Measurements from ENCODE around the gene SACM1L.
A peak's percentile ranks its signal among the peaks of the same experiment; 100 is the strongest.

SACM1L gene

GRCh38 chr3:45679805-45680204, 9.4 kb upstream of the SACM1L start:
- CTCF ChIA-PET, result no interaction called here
- POLR2A ChIA-PET, result no interaction called here

GRCh38 chr3:45681221-45681620, 8.0 kb upstream of the SACM1L start:
- no peak for DNase-seq (ENCODE audit: extremely low spot score)
- CTCF ChIA-PET, result no interaction called here
- POLR2A ChIA-PET, result no interaction called here

More at GRCh38 chr3:45679805-45680204, 9.4 kb upstream of the SACM1L start:
- TF ChIP-seq FOXK2 (IDR thresholded peaks at IDR 0.05), result no peak
- no peak for TF ChIP-seq PKNOX1 (IDR thresholded peaks at IDR 0.05)
- no peak for TF ChIP-seq L3MBTL2 (conservative IDR thresholded peaks at IDR 0.05)
- TF ChIP-seq FOXA1 (IDR thresholded peaks at IDR 0.05), result no peak
- TF ChIP-seq FOXM1 (IDR thresholded peaks at IDR 0.05; ENCODE audit: borderline replicate concordance), result no peak
- no peak for TF ChIP-seq HDGF (IDR thresholded peaks at IDR 0.05; ENCODE audit: borderline replicate concordance)
- no peak for TF ChIP-seq BHLHE40 (IDR thresholded peaks at IDR 0.05; ENCODE audit: borderline replicate concordance)
- TF ChIP-seq TARDBP (IDR thresholded peaks at IDR 0.05), result no peak
- TF ChIP-seq NFRKB (IDR thresholded peaks at IDR 0.05), result no peak
- TF ChIP-seq ZNF384 (IDR thresholded peaks at IDR 0.05), result no peak
- no peak for TF ChIP-seq ELF4 (IDR thresholded peaks at IDR 0.05)
- TF ChIP-seq CTBP1 (IDR thresholded peaks at IDR 0.05; ENCODE audit: borderline replicate concordance), result no peak
- no peak for TF ChIP-seq LEF1 (IDR thresholded peaks at IDR 0.05; ENCODE audit: borderline replicate concordance)
- no peak for TF ChIP-seq ARNT (IDR thresholded peaks at IDR 0.05)
- DNase-seq (ENCODE audit: extremely low spot score), result no peak

GRCh38 chr3:45681846-45682245, 7.3 kb upstream of the SACM1L start:
- POLR2A ChIA-PET, result no interaction called here
- CTCF ChIA-PET, result no interaction called here
- TF ChIP-seq FOXA1 (IDR thresholded peaks at IDR 0.05) (no peak), HDGF (IDR thresholded peaks at IDR 0.05; ENCODE audit: borderline replicate concordance) (no peak), SP1 (IDR thresholded peaks at IDR 0.05) (no peak), FOXM1 (IDR thresholded peaks at IDR 0.05; ENCODE audit: borderline replicate concordance) (no peak), PKNOX1 (IDR thresholded peaks at IDR 0.05) (no peak), ELF4 (IDR thresholded peaks at IDR 0.05) (no peak), LEF1 (IDR thresholded peaks at IDR 0.05; ENCODE audit: borderline replicate concordance) (no peak)
- no peak for DNase-seq (ENCODE audit: extremely low spot score)

More at GRCh38 chr3:45681221-45681620, 8.0 kb upstream of the SACM1L start:
- TF ChIP-seq CTBP1 (IDR thresholded peaks at IDR 0.05; ENCODE audit: borderline replicate concordance) (no peak), LEF1 (IDR thresholded peaks at IDR 0.05; ENCODE audit: borderline replicate concordance) (no peak)

- DNase-seq (ENCODE audit: extremely low spot score), result no peak
- ChIA-PET POLR2A (no interaction called here), CTCF (no interaction called here)
- TF ChIP-seq HDGF (IDR thresholded peaks at IDR 0.05; ENCODE audit: borderline replicate concordance), result no peak
- TF ChIP-seq TARDBP (IDR thresholded peaks at IDR 0.05), result no peak
- TF ChIP-seq ZNF384 (IDR thresholded peaks at IDR 0.05), result no peak
- no peak for TF ChIP-seq SUZ12 (IDR thresholded peaks at IDR 0.05)
- no peak for TF ChIP-seq LEF1 (IDR thresholded peaks at IDR 0.05; ENCODE audit: borderline replicate concordance)
- TF ChIP-seq ELF4 (IDR thresholded peaks at IDR 0.05), result no peak
- TF ChIP-seq ARNT (IDR thresholded peaks at IDR 0.05), result no peak
- no peak for TF ChIP-seq CTBP1 (IDR thresholded peaks at IDR 0.05; ENCODE audit: borderline replicate concordance)
- no peak for TF ChIP-seq FOXM1 (IDR thresholded peaks at IDR 0.05; ENCODE audit: borderline replicate concordance)
These were observed 6.9 kb upstream of the SACM1L start for GRCh38 chr3:45682311-45682710.

GRCh38 chr3:45682786-45683185, 6.4 kb upstream of the SACM1L start:
- ChIA-PET POLR2A (no interaction called here), CTCF (no interaction called here)
- no peak for DNase-seq (ENCODE audit: extremely low spot score)
- TF ChIP-seq BHLHE40 (IDR thresholded peaks at IDR 0.05; ENCODE audit: borderline replicate concordance), result no peak
- no peak for TF ChIP-seq FOXM1 (IDR thresholded peaks at IDR 0.05; ENCODE audit: borderline replicate concordance)
- TF ChIP-seq PKNOX1 (IDR thresholded peaks at IDR 0.05), result peak; percentile 30

- TF ChIP-seq PKNOX1 (IDR thresholded peaks at IDR 0.05), result no peak
- TF ChIP-seq FOXM1 (IDR thresholded peaks at IDR 0.05; ENCODE audit: borderline replicate concordance), result no peak
- TF ChIP-seq LEF1 (IDR thresholded peaks at IDR 0.05; ENCODE audit: borderline replicate concordance), result no peak
- TF ChIP-seq ELF4 (IDR thresholded peaks at IDR 0.05), result no peak
- TF ChIP-seq FOXA1 (IDR thresholded peaks at IDR 0.05), result no peak
- TF ChIP-seq ARNT (IDR thresholded peaks at IDR 0.05), result no peak
- TF ChIP-seq NFRKB (IDR thresholded peaks at IDR 0.05), result no peak
- no peak for TF ChIP-seq SUZ12 (IDR thresholded peaks at IDR 0.05)
- TF ChIP-seq ZNF384 (IDR thresholded peaks at IDR 0.05), result no peak
- TF ChIP-seq HDGF (IDR thresholded peaks at IDR 0.05; ENCODE audit: borderline replicate concordance), result no peak
- TF ChIP-seq CTBP1 (IDR thresholded peaks at IDR 0.05; ENCODE audit: borderline replicate concordance), result no peak
- TF ChIP-seq FOXK2 (IDR thresholded peaks at IDR 0.05), result no peak
- no peak for TF ChIP-seq TARDBP (IDR thresholded peaks at IDR 0.05)
- no peak for TF ChIP-seq L3MBTL2 (conservative IDR thresholded peaks at IDR 0.05)
- no peak for TF ChIP-seq BHLHE40 (IDR thresholded peaks at IDR 0.05; ENCODE audit: borderline replicate concordance)
- no peak for TF ChIP-seq SP1 (IDR thresholded peaks at IDR 0.05)
- ChIA-PET POLR2A (no interaction called here), CTCF (no interaction called here)
- DNase-seq (ENCODE audit: extremely low spot score), result no peak
These were observed 5.5 kb upstream of the SACM1L start for GRCh38 chr3:45683417-45684326.
